NCI-H2196 treated with DMSO at 0.1 percent for 48 hours (cell line): ENCODE data around the gene SLC7A5.
"Not testable (repeated sequence)": the region's sequence is repeated elsewhere in the genome, so short reads cannot be mapped to it uniquely, and the experiment has no call there.

Experiments
- DNase-seq: peaks from one replicate; lab custom pipeline; 2025; ENCODE audit not compliant: unreplicated experiment; lab: John Stamatoyannopoulos, UW

The SLC7A5 gene

GRCh38 chr16:87835882-87836331 is 33.4 kb downstream of the SLC7A5 start:
- DNase-seq = no peak

GRCh38 chr16:87834668-87835473 is 34.4 kb downstream of the SLC7A5 start:
- DNase-seq = no peak

GRCh38 chr16:87834005-87834667 is 35.2 kb downstream of the SLC7A5 start:
- DNase-seq = no peak

- DNase-seq = no peak
Observed at GRCh38 chr16:87833548-87833947, 35.8 kb downstream of the SLC7A5 start.

GRCh38 chr16:87832741-87833502 is 36.4 kb downstream of the SLC7A5 start:
- no peak for DNase-seq

- no peak for DNase-seq
Observed at GRCh38 chr16:87832137-87832527, 37.2 kb downstream of the SLC7A5 start.

GRCh38 chr16:87831421-87832136 is 37.7 kb downstream of the SLC7A5 start:
- DNase-seq = no peak

- no peak for DNase-seq
Observed at GRCh38 chr16:87830673-87831420, 38.5 kb downstream of the SLC7A5 start.

- no peak for DNase-seq
Observed at GRCh38 chr16:87829988-87830672, 39.2 kb downstream of the SLC7A5 start.

GRCh38 chr16:87829622-87829980 is 39.7 kb downstream of the SLC7A5 start:
- no peak for DNase-seq

GRCh38 chr16:87828907-87829621 is 40.2 kb downstream of the SLC7A5 start:
- DNase-seq = no peak

- no peak for DNase-seq
Observed at GRCh38 chr16:87828071-87828906, 41.0 kb downstream of the SLC7A5 start.

- DNase-seq = not testable (repeated sequence)
Observed at GRCh38 chr16:87827588-87827915, 41.8 kb downstream of the SLC7A5 start.

GRCh38 chr16:87826798-87827587 is 42.3 kb downstream of the SLC7A5 start:
- DNase-seq = no peak

GRCh38 chr16:87826407-87826797 is 42.9 kb downstream of the SLC7A5 start:
- DNase-seq = not testable (repeated sequence)

- not testable (repeated sequence) for DNase-seq
Observed at GRCh38 chr16:87825842-87826120, 43.5 kb downstream of the SLC7A5 start.

- DNase-seq = no peak
Observed at GRCh38 chr16:87824991-87825841, 44.1 kb downstream of the SLC7A5 start.
